GM19351 (cell line): Measurements from ENCODE around the gene MAGEB1.

ENCODE experiments used
- ATAC-seq: cut with Tn5 transposase; IDR thresholded peaks from one replicate; pipeline ENCODE4 v1.9.1; 2021; ENCODE audit warnings: mild to moderate bottlenecking, moderate library complexity; ENCODE audit not compliant: unreplicated experiment

Gene MAGEB1, protein sequence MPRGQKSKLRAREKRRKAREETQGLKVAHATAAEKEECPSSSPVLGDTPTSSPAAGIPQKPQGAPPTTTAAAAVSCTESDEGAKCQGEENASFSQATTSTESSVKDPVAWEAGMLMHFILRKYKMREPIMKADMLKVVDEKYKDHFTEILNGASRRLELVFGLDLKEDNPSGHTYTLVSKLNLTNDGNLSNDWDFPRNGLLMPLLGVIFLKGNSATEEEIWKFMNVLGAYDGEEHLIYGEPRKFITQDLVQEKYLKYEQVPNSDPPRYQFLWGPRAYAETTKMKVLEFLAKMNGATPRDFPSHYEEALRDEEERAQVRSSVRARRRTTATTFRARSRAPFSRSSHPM

GRCh38 chrX:30246769-30247489, at the start of gene MAGEB1:
MAGEB1 (plus strand) TSS chrX:30247146; CDS start chrX:30250494, 3,348 bp downstream.
- ATAC-seq = no peak

DNA sequence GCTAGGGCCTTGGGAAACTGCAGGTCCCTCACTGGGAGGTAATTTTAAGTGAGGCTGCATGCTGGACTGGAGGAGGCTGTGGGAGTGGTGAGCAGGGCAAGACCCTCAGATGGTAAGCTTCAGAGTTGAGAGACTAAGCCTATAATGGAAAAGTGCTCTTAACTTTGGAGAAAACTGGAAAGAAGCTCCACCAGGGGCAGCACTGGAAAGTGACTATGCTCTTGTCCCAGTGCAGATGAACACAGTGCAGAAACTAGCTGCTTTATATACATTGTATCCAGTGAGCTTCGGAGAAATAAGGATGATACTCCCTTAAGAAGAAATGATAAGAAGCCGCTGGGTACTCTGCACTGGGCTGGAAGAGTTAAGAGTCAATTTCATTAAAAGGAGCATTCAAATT, 34.8 kb upstream of the MAGEB1 start:
- ATAC-seq = no peak

DNA sequence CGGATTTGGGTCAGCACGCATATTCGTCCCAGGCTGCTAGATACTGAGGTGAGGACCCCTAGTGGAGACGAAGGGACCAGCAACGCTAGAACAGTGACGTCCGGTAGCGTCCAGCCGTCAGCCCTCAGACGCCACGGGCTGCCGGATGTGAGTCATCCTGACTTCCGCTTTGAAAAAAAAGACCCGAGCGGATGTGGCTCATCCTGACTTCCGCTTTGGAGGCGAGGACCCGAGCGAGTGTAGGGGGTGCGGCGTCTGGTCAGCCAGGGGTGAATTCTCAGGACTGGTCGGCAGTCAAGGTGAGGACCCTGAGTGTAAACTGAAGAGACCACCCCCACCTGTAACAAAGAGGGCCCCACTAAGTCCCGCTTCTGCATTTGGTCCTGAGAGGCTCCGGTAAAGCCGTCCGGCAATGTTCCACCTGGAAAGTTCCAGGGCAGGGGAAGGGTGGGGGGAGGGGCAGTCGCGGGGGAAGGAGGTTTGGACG, 31.5 kb upstream of the MAGEB1 start, which contains the start of gene MAGEB2:
MAGEB2 (plus strand) TSS at position 207 of the 487 bp plus-strand sequence. CDS start 3,018 bp downstream, outside the sequence.
- ATAC-seq = no peak

- ATAC-seq = no peak
These were observed 29.5 kb upstream of the MAGEB1 start for GRCh38 chrX:30217465-30217864.

GRCh38 chrX:30219372-30219771, 27.6 kb upstream of the MAGEB1 start:
- ATAC-seq = no peak

DNA sequence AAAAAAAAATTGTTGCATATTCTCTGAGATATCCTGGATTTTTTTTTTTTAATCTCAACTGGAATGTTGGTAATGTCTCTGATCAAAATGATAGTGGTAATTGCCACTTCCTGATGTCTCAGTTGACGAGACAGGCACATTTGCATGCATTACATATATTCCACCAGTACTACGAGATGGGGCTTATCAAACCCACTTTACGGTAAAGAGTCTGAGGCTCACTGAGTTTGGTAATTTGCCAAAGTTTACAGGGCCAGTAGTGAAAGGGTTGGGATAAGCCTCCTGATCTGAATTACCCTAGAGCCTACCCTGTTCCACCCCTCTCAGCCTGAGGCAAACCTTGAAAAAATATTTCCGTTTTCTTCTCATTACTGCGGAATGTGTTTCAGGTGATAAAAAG, 26.3 kb upstream of the MAGEB1 start:
- ATAC-seq = no peak

- no peak for ATAC-seq
These were observed 22.4 kb upstream of the MAGEB1 start for GRCh38 chrX:30224536-30224935.

- ATAC-seq = no peak
These were observed 18.4 kb upstream of the MAGEB1 start for GRCh38 chrX:30228526-30228925.

DNA sequence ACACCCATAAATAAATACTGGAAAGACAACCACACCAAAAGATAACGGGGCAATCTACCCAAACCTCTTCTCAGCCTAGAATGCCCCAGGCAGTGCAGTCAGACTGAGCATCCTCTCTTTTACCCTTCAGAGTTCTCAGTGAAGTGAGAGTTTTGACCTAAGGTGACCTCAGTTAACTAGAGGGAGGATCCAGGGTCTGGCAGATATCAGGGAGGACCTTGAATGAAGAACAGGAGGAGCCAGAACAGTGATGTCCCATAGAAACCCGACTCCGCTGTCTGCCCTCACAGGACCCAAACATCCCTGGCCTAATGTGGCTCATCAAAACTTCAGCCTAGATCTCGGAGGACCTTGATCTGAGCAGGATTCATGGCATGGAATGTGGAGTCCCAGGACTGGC, 16.6 kb upstream of the MAGEB1 start, which contains the start of gene MAGEB3:
MAGEB3 (plus strand) TSS at position 263 of the 400 bp plus-strand sequence. CDS start 5,268 bp downstream, outside the sequence.
- ATAC-seq = no peak

DNA sequence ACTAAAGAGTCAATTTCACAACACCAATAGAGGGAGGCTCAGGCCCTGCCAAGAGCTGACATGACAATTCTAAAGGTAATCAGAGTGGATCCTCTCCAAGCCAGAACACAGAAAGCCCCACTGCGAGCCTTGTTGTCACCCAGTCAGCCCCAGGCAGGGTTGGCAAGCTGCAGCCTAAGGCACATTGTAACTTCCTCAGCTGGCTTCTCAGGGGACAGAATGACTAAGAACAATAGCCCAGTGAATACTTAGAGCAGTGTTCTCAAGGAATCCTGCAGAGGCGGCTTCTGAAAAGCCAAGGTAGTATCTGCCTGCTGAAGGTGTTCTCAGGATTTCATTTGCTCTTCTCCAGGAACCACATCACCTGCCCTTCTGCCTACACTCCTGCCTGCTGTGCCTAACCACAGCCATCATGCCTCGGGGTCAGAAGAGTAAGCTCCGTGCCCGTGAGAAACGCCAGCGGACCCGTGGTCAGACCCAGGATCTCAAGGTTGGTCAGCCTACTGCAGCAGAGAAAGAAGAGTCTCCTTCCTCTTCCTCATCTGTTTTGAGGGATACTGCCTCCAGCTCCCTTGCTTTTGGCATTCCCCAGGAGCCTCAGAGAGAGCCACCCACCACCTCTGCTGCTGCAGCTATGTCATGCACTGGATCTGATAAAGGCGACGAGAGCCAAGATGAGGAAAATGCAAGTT, 5.1 kb upstream of the MAGEB1 start, which contains the start of gene MAGEB4:
MAGEB4 (plus strand) TSS at position 277 of the 692 bp plus-strand sequence; CDS start at position 413, 136 bp downstream.
- no peak for ATAC-seq

GRCh38 chrX:30248854-30249253, 1.9 kb downstream of the MAGEB1 start:
- peak; percentile 51 for ATAC-seq

GRCh38 chrX:30253257-30253656, 6.3 kb downstream of the MAGEB1 start:
- ATAC-seq = peak; percentile 85

DNA sequence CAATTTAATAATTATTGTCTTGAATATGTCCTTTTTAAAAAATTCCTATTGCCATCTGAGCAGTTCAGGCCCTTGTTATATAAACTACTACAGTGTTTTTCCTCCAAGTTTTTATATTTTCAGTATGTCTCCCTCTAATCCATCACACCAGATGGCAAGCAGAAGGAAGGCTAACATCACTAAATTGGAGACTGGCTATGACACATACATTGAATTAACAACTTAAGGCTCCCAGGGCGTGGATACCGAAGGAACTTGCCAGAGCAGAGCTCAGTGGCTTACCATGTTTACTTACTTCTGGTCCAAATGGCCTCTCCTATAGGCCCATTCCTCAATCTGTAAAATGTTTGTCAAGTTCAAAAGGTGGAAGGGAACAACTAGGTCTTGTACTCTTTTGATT, 13.0 kb downstream of the MAGEB1 start:
- no peak for ATAC-seq

DNA sequence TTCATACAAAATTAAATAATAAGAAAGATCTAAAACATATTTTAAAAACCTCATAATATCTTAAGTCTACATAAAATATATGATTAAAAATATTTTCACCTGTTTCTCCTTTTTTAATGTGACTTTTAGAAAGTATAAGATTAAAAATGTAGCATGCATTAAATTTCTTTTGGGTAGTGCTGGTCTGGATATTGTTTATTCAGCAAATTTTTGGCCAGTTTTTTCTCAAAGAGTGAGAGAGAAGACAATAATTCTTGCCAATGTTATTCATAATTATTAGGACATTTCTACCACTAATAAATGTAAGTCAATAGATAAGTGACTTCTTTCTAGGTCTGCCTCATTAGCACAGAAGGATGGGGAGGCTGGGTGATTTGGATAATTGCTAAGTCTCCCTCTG, 14.1 kb downstream of the MAGEB1 start:
- no peak for ATAC-seq

DNA sequence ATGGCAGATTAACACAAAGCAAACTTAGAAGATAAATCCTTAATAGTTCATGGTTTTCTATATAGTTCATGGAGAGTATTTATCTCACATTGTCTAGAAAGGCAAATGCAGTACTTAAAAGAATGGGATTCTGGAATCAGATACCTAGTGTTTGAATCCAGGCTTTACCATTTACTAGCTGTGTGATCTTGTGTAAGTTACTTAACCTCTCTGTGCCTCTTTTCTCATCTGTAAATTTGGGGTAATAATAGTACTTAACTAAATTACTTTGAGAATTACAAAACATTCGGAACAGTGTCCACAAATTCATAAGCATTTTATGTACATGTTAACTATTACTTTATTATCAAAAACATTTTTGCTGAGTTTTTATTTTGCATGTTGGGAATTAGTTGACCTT, 15.8 kb downstream of the MAGEB1 start:
- ATAC-seq = no peak

GRCh38 chrX:30270639-30271038, 23.7 kb downstream of the MAGEB1 start:
- no peak for ATAC-seq

DNA sequence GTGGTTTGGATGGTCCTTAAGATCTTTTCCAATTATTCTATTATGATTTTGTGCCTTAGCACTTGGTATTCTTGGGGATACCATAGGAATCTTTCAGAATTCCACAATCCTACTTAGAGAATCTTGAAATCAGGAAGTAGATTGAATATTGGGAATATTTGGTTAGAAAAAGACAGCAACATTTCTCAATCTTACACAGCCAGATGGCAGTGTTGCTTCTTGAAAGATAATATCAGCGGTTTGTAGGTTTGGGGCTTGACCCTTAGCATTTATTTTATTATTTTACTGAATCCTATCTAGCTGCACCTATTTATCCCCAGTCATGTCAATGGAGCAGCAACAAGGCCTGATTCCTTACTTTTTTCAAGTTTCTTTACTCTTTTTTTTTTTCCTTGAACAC, 28.6 kb downstream of the MAGEB1 start:
- ATAC-seq = no peak

- no peak for ATAC-seq
These were observed 31.4 kb downstream of the MAGEB1 start for GRCh38 chrX:30278365-30278764.

- ATAC-seq = no peak
These were observed 33.5 kb downstream of the MAGEB1 start for GRCh38 chrX:30280428-30280827.

- no peak for ATAC-seq
These were observed 35.6 kb downstream of the MAGEB1 start for GRCh38 chrX:30282527-30282926.
